Measurements from ENCODE around the gene ZFAND2A. TPM values are rescaled to one million over a fixed set of nuclear protein-coding genes. Genes with fewer than 3 reads are reported as not detected.
A peak's percentile ranks its signal among the peaks of the same experiment; 100 is the strongest.
"Not testable (repeated sequence)": the region's sequence is repeated elsewhere in the genome, so short reads cannot be mapped to it uniquely, and the experiment has no call there.

Gene ZFAND2A
- polyA plus RNA-seq, 2 of the 4 experiments (the other 2 are of a cell fraction), result 44.1 to 88.6 TPM

DNA sequence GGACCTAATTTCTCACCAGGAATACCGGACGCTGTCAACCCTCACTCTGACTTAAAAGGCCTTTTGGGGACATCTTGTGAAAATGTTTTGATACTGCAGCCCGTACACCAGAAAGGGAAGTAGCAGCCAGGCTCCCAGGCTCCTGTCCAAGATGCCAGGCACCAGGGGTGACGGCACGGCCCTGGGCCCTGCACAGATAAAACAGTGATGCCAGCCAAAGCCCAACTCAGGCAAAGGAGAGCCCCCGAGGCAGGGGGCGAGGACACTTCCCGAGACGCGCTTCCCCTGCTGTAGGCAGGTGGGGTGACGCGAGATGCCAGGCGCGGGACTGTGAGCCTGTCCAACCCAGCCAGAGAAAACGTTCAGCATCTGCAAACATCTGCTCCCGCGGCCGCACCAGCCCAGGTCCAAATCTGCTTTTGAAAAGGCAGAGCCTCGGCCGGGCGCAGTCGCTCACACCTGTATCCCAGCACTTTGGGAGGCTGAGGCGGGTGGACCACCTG lies 15.7 kb downstream of the ZFAND2A start:
- no peak overlapping the region for H3K27ac ChIP-seq
- TF ChIP-seq RAD21 (conservative IDR thresholded peaks at IDR 0.05 in 1 of 2, IDR thresholded peaks at IDR 0.05 in 1 of 2) (peak in 1 of 2 experiments; percentile 35; a peak in 2 of 5 replicates), ZSCAN20 (CRISPR knock-in tag; IDR thresholded peaks at IDR 0.05) (no peak), TP53 (CRISPR knock-in tag; IDR thresholded peaks at IDR 0.05) (no peak)
- no peaks in the 10 kb centered on the region for H3K4me1 ChIP-seq
- 75% methylated on average over 22 of the region's 23 CpGs for WGBS (ENCODE audit: missing lambda C conversion rate)
- ATAC-seq, result peak; percentile 64 to 75; a peak in 5 of 6 replicates
- no peak overlapping the region for H3K4me2 ChIP-seq
- ChIA-PET POLR2A (no interaction called here), CTCF (interaction anchor here (3.0 kb wide), 1 partner anchor 31 kb away, joined by 18 read pairs; no protein-coding TSS in a partner anchor)
- H3K4me3 ChIP-seq, result no peak overlapping the region
- FAIRE-seq, result no peak
- peak in 1 of 2 experiments; percentile 41 for DNase-seq (ENCODE audit: low read depth in 1 of 2, low spot score in 1 of 2)
- no peaks in the 10 kb centered on the region for H3K9me3 ChIP-seq

DNA sequence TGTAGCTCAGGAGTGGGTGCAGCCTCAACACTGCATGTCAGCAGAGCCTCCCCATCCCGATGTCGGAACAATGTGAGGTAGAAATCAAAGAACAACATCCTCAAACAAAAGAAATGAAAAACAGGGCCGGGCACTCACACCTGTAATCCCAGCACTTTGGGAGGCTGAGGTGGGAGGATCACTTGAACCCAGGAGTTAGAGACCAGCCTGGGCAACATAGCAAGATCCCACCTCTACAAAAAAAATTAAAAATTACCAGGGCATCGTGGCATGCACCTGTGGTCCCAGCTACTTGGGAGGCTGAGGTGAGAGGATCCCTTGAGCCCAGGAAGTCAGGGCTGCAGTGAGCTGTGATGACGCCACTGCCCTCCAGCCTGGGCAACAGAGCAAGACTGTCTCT lies 17.0 kb downstream of the ZFAND2A start:
- 74% methylated on average over 5 of the region's 5 CpGs for WGBS (ENCODE audit: missing lambda C conversion rate)
- ATAC-seq; H3K4me1 ChIP-seq; FAIRE-seq; POLR2A ChIA-PET; H3K4me2 ChIP-seq; H3K9me3 ChIP-seq; H3K4me3 ChIP-seq; DNase-seq (ENCODE audit: low read depth in 1 of 2, low spot score in 1 of 2); H3K27ac ChIP-seq: not testable (repeated sequence)
- CTCF ChIA-PET, result interaction anchor here (1.0 to 3.0 kb wide), 6 partner anchors 9 to 150 kb away, joined by 3 to 18 read pairs (median 6); no protein-coding TSS in a partner anchor

DNA sequence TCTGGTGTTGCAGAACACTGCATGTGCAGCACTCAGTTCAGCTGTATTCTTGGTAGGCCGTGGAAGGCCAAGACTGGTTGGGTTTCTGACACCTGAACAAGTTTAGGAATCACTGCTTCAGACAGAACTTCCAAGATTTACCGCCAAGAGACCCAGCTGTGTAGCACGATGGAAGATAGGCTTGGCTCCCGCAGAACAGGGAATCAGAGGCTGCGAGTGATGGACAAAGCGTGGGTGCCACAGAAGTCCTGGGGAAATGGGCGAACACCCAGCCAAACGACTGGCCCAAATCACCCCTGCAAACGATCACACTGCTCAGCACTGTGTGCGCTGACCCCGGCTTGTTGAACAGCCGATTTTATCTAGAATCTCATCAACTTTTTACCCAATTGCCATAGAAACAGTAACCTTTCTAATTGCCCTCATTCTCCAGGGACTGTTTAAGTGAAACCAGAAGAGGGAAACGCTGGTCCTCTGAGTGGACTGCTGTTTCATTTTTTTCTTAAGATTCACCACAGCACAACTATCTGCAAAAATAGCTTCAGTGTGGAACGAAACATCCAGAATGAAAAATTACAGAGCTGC lies 17.9 kb downstream of the ZFAND2A start:
- POLR2A ChIA-PET, result no interaction called here
- ATAC-seq (no peak), DNase-seq (ENCODE audit: low read depth in 1 of 2, low spot score in 1 of 2) (no peak), FAIRE-seq (no peak)
- no peak overlapping the region for H3K27ac ChIP-seq
- peaks cover under 1% of the 10 kb centered on the region; the same call in 1 of the 3 replicates for H3K4me1 ChIP-seq
- H3K4me3 ChIP-seq, result no peak overlapping the region
- TF ChIP-seq POLR2AphosphoS2 (conservative IDR thresholded peaks at IDR 0.05; ENCODE audit: low read length) (no peak), POLR2A (IDR thresholded peaks at IDR 0.05; ENCODE audit: low read length) (no peak), MAZ (IDR thresholded peaks at IDR 0.05; ENCODE audit: borderline replicate concordance, low read depth, low read length) (no peak), RNF2 (IDR thresholded peaks at IDR 0.05; ENCODE audit: borderline replicate concordance, low read depth) (no peak), ZFP36 (IDR thresholded peaks at IDR 0.05; ENCODE audit: borderline replicate concordance, partially characterized antibody) (no peak), PHF8 (IDR thresholded peaks at IDR 0.05; ENCODE audit: borderline replicate concordance, low read depth) (no peak), SREBF2 (IDR thresholded peaks at IDR 0.05) (no peak), GATA3 (IDR thresholded peaks at IDR 0.05; ENCODE audit: borderline replicate concordance) (no peak), HDAC2 (IDR thresholded peaks at IDR 0.05) (no peak), HEYL (CRISPR knock-in tag; IDR thresholded peaks at IDR 0.05) (no peak), KDM1A (IDR thresholded peaks at IDR 0.05; ENCODE audit: low read depth) (no peak), RCOR1 (IDR thresholded peaks at IDR 0.05; ENCODE audit: low read depth, low read length) (no peak), JUNB (IDR thresholded peaks at IDR 0.05) (no peak)
- TF ChIP-seq, protein P1, sequence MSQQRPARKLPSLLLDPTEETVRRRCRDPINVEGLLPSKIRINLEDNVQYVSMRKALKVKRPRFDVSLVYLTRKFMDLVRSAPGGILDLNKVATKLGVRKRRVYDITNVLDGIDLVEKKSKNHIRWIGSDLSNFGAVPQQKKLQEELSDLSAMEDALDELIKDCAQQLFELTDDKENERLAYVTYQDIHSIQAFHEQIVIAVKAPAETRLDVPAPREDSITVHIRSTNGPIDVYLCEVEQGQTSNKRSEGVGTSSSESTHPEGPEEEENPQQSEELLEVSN (IDR thresholded peaks at IDR 0.05; ENCODE audit: borderline replicate concordance, low read depth), result no peak
- TF ChIP-seq, protein P2, sequence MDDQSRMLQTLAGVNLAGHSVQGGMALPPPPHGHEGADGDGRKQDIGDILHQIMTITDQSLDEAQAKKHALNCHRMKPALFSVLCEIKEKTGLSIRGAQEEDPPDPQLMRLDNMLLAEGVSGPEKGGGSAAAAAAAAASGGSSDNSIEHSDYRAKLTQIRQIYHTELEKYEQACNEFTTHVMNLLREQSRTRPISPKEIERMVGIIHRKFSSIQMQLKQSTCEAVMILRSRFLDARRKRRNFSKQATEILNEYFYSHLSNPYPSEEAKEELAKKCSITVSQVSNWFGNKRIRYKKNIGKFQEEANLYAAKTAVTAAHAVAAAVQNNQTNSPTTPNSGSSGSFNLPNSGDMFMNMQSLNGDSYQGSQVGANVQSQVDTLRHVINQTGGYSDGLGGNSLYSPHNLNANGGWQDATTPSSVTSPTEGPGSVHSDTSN (IDR thresholded peaks at IDR 0.05), result no peak
- TF ChIP-seq, protein P3, sequence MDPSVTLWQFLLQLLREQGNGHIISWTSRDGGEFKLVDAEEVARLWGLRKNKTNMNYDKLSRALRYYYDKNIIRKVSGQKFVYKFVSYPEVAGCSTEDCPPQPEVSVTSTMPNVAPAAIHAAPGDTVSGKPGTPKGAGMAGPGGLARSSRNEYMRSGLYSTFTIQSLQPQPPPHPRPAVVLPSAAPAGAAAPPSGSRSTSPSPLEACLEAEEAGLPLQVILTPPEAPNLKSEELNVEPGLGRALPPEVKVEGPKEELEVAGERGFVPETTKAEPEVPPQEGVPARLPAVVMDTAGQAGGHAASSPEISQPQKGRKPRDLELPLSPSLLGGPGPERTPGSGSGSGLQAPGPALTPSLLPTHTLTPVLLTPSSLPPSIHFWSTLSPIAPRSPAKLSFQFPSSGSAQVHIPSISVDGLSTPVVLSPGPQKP (IDR thresholded peaks at IDR 0.05; ENCODE audit: low read depth, low read length), result no peak
- CTCF ChIA-PET, result interaction anchor here (0.6 to 3.0 kb wide), 10 partner anchors 10 to 1106 kb away, joined by 3 to 18 read pairs (median 4); no protein-coding TSS in a partner anchor
- H3K9me3 ChIP-seq, result no peaks in the 10 kb centered on the region
- WGBS (ENCODE audit: missing lambda C conversion rate), result 85% methylated on average over 14 of the region's 14 CpGs
- no peak overlapping the region for H3K4me2 ChIP-seq
